Activated CD8-positive, alpha-beta memory T cell treated with anti-CD3 and anti-CD28 coated beads for 36 hours (primary cell): ENCODE measurements around the gene CXXC5. TPM values are rescaled to one million over a fixed set of nuclear protein-coding genes. Genes with fewer than 3 reads are reported as not detected.

Source experiments
- CTCF ChIA-PET: fragments of 350-600 bp; sonication (Branson Sonifier 250); formaldehyde crosslinking; loops from one replicate; lab custom pipeline; 2021; ENCODE audit warnings: antibody characterized with exemption; lab: Charles Lee
- POLR2A ChIA-PET: fragments of 350-600 bp; sonication (Branson Sonifier 250); formaldehyde crosslinking; loops from one replicate; lab custom pipeline; 2021; ENCODE audit warnings: antibody characterized with exemption; lab: Charles Lee
- total RNA-seq, 2 experiments: library from RNA; stranded (reverse); gene quantifications; one replicate each; pipeline ENCODE4 v1.2.3, GENCODE V29; 2021

Gene CXXC5
- total RNA-seq, 2 experiments from 2014 or later: 2.7 TPM

- ChIA-PET POLR2A (no interaction called here), CTCF (no interaction called here)
These were observed 83.9 kb downstream of the CXXC5 start for GRCh38 chr5:139732019-139732418.

- CTCF ChIA-PET: no interaction called here
- POLR2A ChIA-PET: no interaction called here
These were observed 85.0 kb downstream of the CXXC5 start for GRCh38 chr5:139733010-139733688.

Other genes starting within 250 kb of the CXXC5 start
- gene SPATA24, start 244.3 kb upstream of the CXXC5 start, total RNA-seq: 1 to 10 TPM; 2.4 to 2.9 TPM
- 10 to 100 TPM; 26.3 to 26.7 TPM for gene DNAJC18, start 208.8 kb upstream of the CXXC5 start, total RNA-seq
- gene ECSCR, start 185.6 kb upstream of the CXXC5 start, total RNA-seq: 1 to 10 TPM in 1 of 2 experiments, under 1 TPM in 1; 0.55 to 1.2 TPM
- gene SMIM33, start 177.3 kb upstream of the CXXC5 start, total RNA-seq: under 1 TPM; 0.08 to 0.10 TPM
- 100 to 1,000 TPM; 107 to 114 TPM for gene STING1, start 165.6 kb upstream of the CXXC5 start, total RNA-seq
- gene UBE2D2, start 87.0 kb upstream of the CXXC5 start, total RNA-seq: 100 to 1,000 TPM; 264 to 283 TPM
- not detected for gene PSD2, start 147.5 kb downstream of the CXXC5 start, total RNA-seq